Mesendoderm (in vitro differentiated cells): ENCODE results near the gene ADARB2.

Experiments used
- DNase-seq: peaks from one replicate; pipeline ENCODE4 v3.0.0; 2013
- H2AK5ac ChIP-seq: 2 replicates; pipeline ENCODE4 v1.6.1; 2013; ENCODE audit warnings: low read length, inconsistent platforms
- H2BK120ac ChIP-seq: 2 replicates; pipeline ENCODE4 v1.6.1; 2013; ENCODE audit warnings: low read depth, mild to moderate bottlenecking, low read length, moderate library complexity, mixed read lengths
- H2BK15ac ChIP-seq: replicated peaks from 2 replicates; pipeline ENCODE4 v1.6.1; 2013; ENCODE audit warnings: low read depth, mild to moderate bottlenecking, moderate library complexity
- H2BK5ac ChIP-seq: 2 replicates; pipeline ENCODE4 v1.6.1; 2013; ENCODE audit warnings: low read length, inconsistent platforms
- H3K18ac ChIP-seq: 2 replicates; pipeline ENCODE4 v1.6.1; 2013; ENCODE audit warnings: mild to moderate bottlenecking, low read length, mixed read lengths
- H3K23ac ChIP-seq: one replicate; pipeline ENCODE4 v1.6.1; 2013; ENCODE audit warnings: low read length
- H3K27ac ChIP-seq: 2 replicates; pipeline ENCODE4 v1.5.1; 2013; ENCODE audit warnings: low read depth, mild to moderate bottlenecking, inconsistent platforms, low read length, moderate library complexity
- H3K27me3 ChIP-seq: 2 replicates; pipeline ENCODE4 v1.6.1; 2013; ENCODE audit warnings: low read length, control low read depth, mild to moderate bottlenecking, inconsistent platforms; ENCODE audit not compliant: insufficient read depth, poor library complexity
- H3K36me3 ChIP-seq: 2 replicates; pipeline ENCODE4 v1.6.1; 2013; ENCODE audit warnings: low read length, inconsistent platforms; ENCODE audit not compliant: control insufficient read depth, insufficient read depth
- H3K4ac ChIP-seq: one replicate; pipeline ENCODE4 v1.6.1; 2013; ENCODE audit warnings: low read depth, mild to moderate bottlenecking, low read length, moderate library complexity
- H3K4me1 ChIP-seq: 2 replicates; pipeline ENCODE4 v1.6.1; 2013; ENCODE audit warnings: low read depth, low read length, inconsistent platforms; ENCODE audit not compliant: control insufficient read depth
- H3K4me2 ChIP-seq: 2 replicates; pipeline ENCODE4 v1.6.1; 2013; ENCODE audit warnings: low read length
- H3K4me3 ChIP-seq: 2 replicates; pipeline ENCODE4 v1.5.1; 2013; ENCODE audit warnings: mild to moderate bottlenecking, low read length
- H3K56ac ChIP-seq: one replicate; pipeline ENCODE4 v1.6.1; 2013; ENCODE audit warnings: low read length
- H3K79me1 ChIP-seq: 2 replicates; pipeline ENCODE4 v1.6.1; 2013; ENCODE audit warnings: low read length, inconsistent platforms
- H3K79me2 ChIP-seq: 2 replicates; pipeline ENCODE4 v1.6.1; 2013; ENCODE audit warnings: mild to moderate bottlenecking, low read length; ENCODE audit not compliant: control insufficient read depth, insufficient read depth
- H3K9ac ChIP-seq: 2 replicates; pipeline ENCODE4 v1.6.1; 2013; ENCODE audit warnings: low read length, inconsistent platforms
- H4K5ac ChIP-seq: one replicate; pipeline ENCODE4 v1.6.1; 2013; ENCODE audit warnings: low read length
- H4K8ac ChIP-seq: one replicate; pipeline ENCODE4 v1.6.1; 2013; ENCODE audit warnings: low read depth, mild to moderate bottlenecking, control low read depth, low read length, moderate library complexity
- whole genome bisulfite sequencing: extraction: QIAGEN DNeasy Blood & Tissue Kit; methylation state at CpG from one replicate; pipeline ENCODE4 v1.1.7; 2013; ENCODE audit warnings: low lambda C conversion rate, missing lambda C conversion rate; ENCODE audit not compliant: insufficient coverage; ENCODE audit errors: extremely low coverage; 5-methylcytosine and 5-hydroxymethylcytosine counted together

Gene ADARB2

DNA sequence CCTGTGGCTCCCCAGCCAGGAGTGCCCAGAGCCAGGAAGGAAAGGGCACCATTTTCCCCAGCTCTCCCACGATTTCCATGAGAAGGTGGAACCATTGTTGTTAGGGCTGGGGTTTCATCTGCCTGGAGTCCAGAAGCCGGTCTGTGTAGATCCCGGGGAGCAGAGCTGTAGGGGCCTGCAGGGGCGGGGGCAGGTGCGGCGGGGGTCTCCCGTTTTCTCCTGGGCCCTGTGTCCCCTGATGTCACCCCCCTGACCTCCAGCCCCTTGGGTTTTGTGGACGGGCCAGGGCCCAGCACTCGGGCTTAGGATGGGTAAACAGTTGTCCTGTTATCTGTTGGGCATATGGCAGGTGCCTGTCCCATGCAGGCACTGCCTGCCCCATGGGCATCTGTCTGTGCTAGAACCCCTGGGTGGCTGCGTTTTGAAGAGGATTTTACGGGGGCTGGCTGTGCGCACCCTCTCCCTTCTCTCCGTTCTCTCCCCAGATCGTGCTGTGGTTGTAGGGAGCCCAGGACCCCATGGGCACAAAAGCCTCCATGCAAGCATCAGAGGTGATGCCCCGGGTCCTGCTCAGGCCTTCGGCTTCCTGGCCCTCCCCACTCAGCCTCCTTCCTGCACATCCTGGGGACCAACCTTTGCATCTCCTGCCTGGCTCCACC lies 522.3 kb downstream of the ADARB2 start:
- Histone ChIP-seq H2BK5ac (no peak overlapping the region), H3K9ac (no peak overlapping the region), H4K5ac (no peak overlapping the region), H3K36me3 (no peaks in the 10 kb centered on the region), H3K4me3 (no peak overlapping the region), H3K79me1 (no peaks in the 10 kb centered on the region), H3K56ac (no peak overlapping the region), H3K27ac (no peak overlapping the region), H3K27me3 (no peaks in the 10 kb centered on the region), H3K23ac (no peak overlapping the region), H3K4ac (no peak overlapping the region), H3K18ac (no peak overlapping the region), H2BK15ac (no peak overlapping the region), H3K79me2 (no peaks in the 10 kb centered on the region), H2BK120ac (no peak overlapping the region), H4K8ac (no peak overlapping the region), H2AK5ac (no peak overlapping the region), H3K4me1 (no peaks in the 10 kb centered on the region), H3K4me2 (no peak overlapping the region)
- WGBS = no CpG with 5 or more reads among the region's 16 CpGs
- no peak for DNase-seq

DNA sequence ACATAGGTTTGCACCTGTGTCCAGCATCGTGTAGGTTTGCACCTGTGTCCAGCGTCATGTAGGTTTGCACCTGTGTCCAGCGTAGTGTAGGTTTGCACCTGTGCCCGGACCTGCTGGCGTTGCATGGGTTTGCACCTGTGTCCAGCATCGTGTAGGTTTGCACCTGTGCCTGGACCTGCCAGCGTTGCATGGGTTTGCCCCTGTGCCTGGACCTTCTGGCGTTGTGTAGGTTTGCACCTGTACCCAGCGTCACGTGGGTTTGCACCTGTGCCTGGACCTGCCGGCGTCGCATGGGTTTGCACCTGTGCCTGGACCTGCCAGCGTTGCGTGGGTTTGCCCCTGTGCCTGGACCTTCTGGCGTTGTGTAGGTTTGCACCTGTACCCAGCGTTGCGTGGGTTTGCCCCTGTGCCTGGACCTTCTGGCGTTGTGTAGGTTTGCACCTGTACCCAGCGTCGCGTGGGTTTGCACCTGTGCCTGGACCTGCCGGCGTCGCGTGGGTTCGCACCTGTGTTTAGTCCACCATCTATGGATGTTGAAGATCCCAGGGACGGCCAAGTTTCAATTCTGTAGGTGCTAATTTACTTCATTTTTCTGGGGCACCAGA lies 523.2 kb downstream of the ADARB2 start:
- no peaks in the 10 kb centered on the region for H3K79me1 ChIP-seq
- H4K8ac ChIP-seq = no peak overlapping the region
- no peak overlapping the region for H3K27ac ChIP-seq
- no peak overlapping the region for H3K9ac ChIP-seq
- H4K5ac ChIP-seq = no peak overlapping the region
- no peak overlapping the region for H2BK15ac ChIP-seq
- H3K27me3 ChIP-seq = no peaks in the 10 kb centered on the region
- H2BK5ac ChIP-seq = no peak overlapping the region
- H2BK120ac ChIP-seq = no peak overlapping the region
- H2AK5ac ChIP-seq = no peak overlapping the region
- no CpG with 5 or more reads among the region's 28 CpGs for WGBS
- H3K18ac ChIP-seq = no peak overlapping the region
- H3K56ac ChIP-seq = no peak overlapping the region
- H3K79me2 ChIP-seq = no peaks in the 10 kb centered on the region
- no peak overlapping the region for H3K4ac ChIP-seq
- no peak overlapping the region for H3K4me3 ChIP-seq
- no peak overlapping the region for H3K23ac ChIP-seq
- H3K4me1 ChIP-seq = no peaks in the 10 kb centered on the region
- H3K4me2 ChIP-seq = no peak overlapping the region
- no peak for DNase-seq
- no peaks in the 10 kb centered on the region for H3K36me3 ChIP-seq

DNA sequence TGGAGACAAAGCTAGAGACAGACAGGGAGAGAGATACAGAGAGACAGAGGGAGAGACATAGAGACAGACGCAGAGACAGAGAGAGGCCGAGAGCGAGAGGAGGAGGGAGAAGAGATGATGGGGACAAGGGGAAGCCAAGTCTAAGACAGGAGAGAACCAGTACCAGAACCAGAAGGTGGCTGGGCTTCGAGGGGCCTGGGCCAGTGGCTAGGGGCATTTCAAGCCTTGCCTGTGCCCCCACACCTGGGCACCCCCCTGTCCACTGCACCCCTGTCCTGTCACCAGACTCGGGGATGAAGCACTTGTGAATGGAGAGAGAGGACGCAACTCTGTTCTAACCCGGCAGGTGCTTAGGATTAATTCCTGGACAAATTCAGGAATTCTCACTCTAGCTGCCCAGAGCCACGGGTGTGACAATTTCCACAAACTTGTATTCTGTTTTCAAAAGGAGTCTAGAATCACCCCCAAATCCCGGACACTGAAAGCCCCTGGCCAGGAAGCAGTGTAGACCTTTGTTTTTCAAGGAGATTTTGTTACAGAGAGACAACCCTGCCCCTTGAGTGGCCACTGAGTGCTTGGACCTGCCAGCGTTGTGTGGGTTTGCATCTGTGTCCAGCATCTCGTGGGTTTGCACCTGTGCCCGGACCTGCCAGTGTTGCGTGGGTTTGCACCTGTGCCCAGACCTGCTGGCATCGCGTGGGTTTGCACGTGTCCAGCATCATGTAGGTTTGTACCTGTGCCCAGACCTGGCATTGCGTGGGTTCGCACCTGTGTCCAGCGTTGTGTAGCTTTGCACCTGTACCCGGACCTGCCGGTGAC lies 523.9 kb downstream of the ADARB2 start:
- no peaks in the 10 kb centered on the region for H3K27me3 ChIP-seq
- no peak overlapping the region for H3K27ac ChIP-seq
- DNase-seq = no peak
- no peak overlapping the region for H3K4ac ChIP-seq
- no peaks in the 10 kb centered on the region for H3K4me1 ChIP-seq
- no peaks in the 10 kb centered on the region for H3K36me3 ChIP-seq
- no peaks in the 10 kb centered on the region for H3K79me1 ChIP-seq
- no peaks in the 10 kb centered on the region for H3K79me2 ChIP-seq
- H3K4me2 ChIP-seq = no peak overlapping the region
- no peak overlapping the region for H3K56ac ChIP-seq
- no CpG with 5 or more reads among the region's 21 CpGs for WGBS
- no peak overlapping the region for H2BK120ac ChIP-seq
- H3K23ac ChIP-seq = no peak overlapping the region
- H2AK5ac ChIP-seq = no peak overlapping the region
- no peak overlapping the region for H3K18ac ChIP-seq
- no peak overlapping the region for H2BK5ac ChIP-seq
- no peak overlapping the region for H3K9ac ChIP-seq
- H3K4me3 ChIP-seq = no peak overlapping the region
- H4K5ac ChIP-seq = no peak overlapping the region
- H2BK15ac ChIP-seq = no peak overlapping the region
- H4K8ac ChIP-seq = no peak overlapping the region

GRCh38 chr10:1212571-1213141 lies 524.7 kb downstream of the ADARB2 start:
- no peak overlapping the region for H3K18ac ChIP-seq
- H2BK15ac ChIP-seq = no peak overlapping the region
- no peak overlapping the region for H3K4me3 ChIP-seq
- no peaks in the 10 kb centered on the region for H3K4me1 ChIP-seq
- no peak overlapping the region for H3K56ac ChIP-seq
- no peak overlapping the region for H3K4ac ChIP-seq
- H3K4me2 ChIP-seq = no peak overlapping the region
- no CpG with 5 or more reads among the region's 9 CpGs for WGBS
- H4K5ac ChIP-seq = no peak overlapping the region
- H2BK120ac ChIP-seq = no peak overlapping the region
- H2AK5ac ChIP-seq = no peak overlapping the region
- H2BK5ac ChIP-seq = no peak overlapping the region
- H4K8ac ChIP-seq = no peak overlapping the region
- H3K36me3 ChIP-seq = no peaks in the 10 kb centered on the region
- no peaks in the 10 kb centered on the region for H3K27me3 ChIP-seq
- no peak overlapping the region for H3K9ac ChIP-seq
- no peaks in the 10 kb centered on the region for H3K79me2 ChIP-seq
- H3K23ac ChIP-seq = no peak overlapping the region
- H3K79me1 ChIP-seq = no peaks in the 10 kb centered on the region
- DNase-seq = no peak
- H3K27ac ChIP-seq = no peak overlapping the region

DNA sequence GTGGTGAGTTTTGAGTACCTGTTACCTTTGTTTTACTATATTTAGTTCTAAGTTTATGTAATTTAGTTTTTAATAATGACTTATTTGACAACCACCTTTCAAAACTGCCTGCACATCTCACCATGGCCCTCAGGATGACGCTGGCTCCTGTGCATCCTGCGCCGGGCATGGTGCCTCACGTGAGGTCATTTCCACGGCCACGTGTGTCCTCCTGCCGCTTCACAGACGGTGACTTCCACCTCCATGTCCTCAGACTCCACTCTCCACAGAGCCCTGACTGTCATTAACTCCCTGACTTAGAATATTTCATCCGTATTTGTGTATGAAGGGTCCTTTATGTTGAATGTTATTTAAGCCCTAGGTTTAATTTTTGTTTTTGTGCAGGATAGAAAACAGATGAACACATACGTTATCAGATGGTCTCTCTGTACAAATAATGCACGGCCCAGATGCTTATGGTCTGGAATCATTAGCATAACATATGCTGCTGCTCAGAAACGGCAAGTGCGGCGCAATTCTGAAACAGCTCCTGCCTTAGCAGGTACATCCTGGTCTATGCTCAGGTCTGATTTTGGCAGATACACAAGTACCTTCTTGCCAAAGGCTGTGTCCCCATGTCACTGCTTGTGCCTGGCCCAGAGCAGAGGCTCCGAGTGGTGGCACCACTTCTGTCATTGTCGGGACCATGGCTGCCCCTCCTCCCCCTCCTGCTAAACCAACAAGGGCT lies 525.3 kb downstream of the ADARB2 start:
- Histone ChIP-seq H3K27me3 (no peaks in the 10 kb centered on the region), H3K79me1 (no peaks in the 10 kb centered on the region), H3K18ac (no peak overlapping the region), H3K4me2 (no peak overlapping the region), H3K79me2 (no peaks in the 10 kb centered on the region), H2AK5ac (no peak overlapping the region), H4K8ac (no peak overlapping the region), H3K4me3 (no peak overlapping the region), H3K27ac (no peak overlapping the region), H2BK5ac (no peak overlapping the region), H2BK120ac (no peak overlapping the region), H3K36me3 (no peaks in the 10 kb centered on the region), H3K4ac (no peak overlapping the region), H3K9ac (no peak overlapping the region), H3K23ac (no peak overlapping the region), H3K56ac (no peak overlapping the region), H3K4me1 (no peaks in the 10 kb centered on the region), H4K5ac (no peak overlapping the region), H2BK15ac (no peak overlapping the region)
- no CpG with 5 or more reads among the region's 16 CpGs for WGBS
- no peak for DNase-seq
